ENCODE data around the gene CXXC5. TPM values are rescaled to one million over a fixed set of nuclear protein-coding genes. Genes with fewer than 3 reads are reported as not detected.

Gene CXXC5
- polyA plus RNA-seq, 1 donor: 95.0 TPM

GRCh38 chr5:139682016-139682975 is 34.1 kb downstream of the CXXC5 start:
- no peak for DNase-seq

GRCh38 chr5:139683295-139684271 is 35.4 kb downstream of the CXXC5 start:
- DNase-seq: no peak

GRCh38 chr5:139684350-139684880 is 36.3 kb downstream of the CXXC5 start:
- no peak for DNase-seq

GRCh38 chr5:139684881-139685749 is 37.0 kb downstream of the CXXC5 start:
- no peak for DNase-seq

- no peak for DNase-seq
These were observed 37.7 kb downstream of the CXXC5 start for GRCh38 chr5:139685886-139686285.

- DNase-seq: no peak
These were observed 38.2 kb downstream of the CXXC5 start for GRCh38 chr5:139686356-139686705.

GRCh38 chr5:139686706-139687441 is 38.7 kb downstream of the CXXC5 start:
- DNase-seq: no peak

- DNase-seq: no peak
These were observed 39.5 kb downstream of the CXXC5 start for GRCh38 chr5:139687656-139688055.

GRCh38 chr5:139688088-139688702 is 40.0 kb downstream of the CXXC5 start:
- no peak for DNase-seq

GRCh38 chr5:139688751-139689372 is 40.7 kb downstream of the CXXC5 start:
- no peak for DNase-seq

- no peak for DNase-seq
These were observed 41.5 kb downstream of the CXXC5 start for GRCh38 chr5:139689631-139690063.

- DNase-seq: peak; percentile 53
These were observed 42.1 kb downstream of the CXXC5 start for GRCh38 chr5:139690064-139690802.

GRCh38 chr5:139690803-139691629 is 42.9 kb downstream of the CXXC5 start:
- DNase-seq: no peak

- DNase-seq: no peak
These were observed 44.0 kb downstream of the CXXC5 start for GRCh38 chr5:139692148-139692547.

- no peak for DNase-seq
These were observed 44.6 kb downstream of the CXXC5 start for GRCh38 chr5:139692679-139693308.

- no peak for DNase-seq
These were observed 45.7 kb downstream of the CXXC5 start for GRCh38 chr5:139693676-139694364.

GRCh38 chr5:139694556-139695177 is 46.5 kb downstream of the CXXC5 start:
- DNase-seq: no peak

All from hindlimb muscle (tissue), 1 donor.